Activated CD4-positive, alpha-beta T cell treated with anti-CD3 and anti-CD28 coated beads, Interleukin-2, Interleukin-4, amounts not matched to agents 100 ng/mL and 50 ng/mL, durations not matched to agents 16 hours and 8 hours (primary cell): ENCODE data around the gene NBPF1.
"Not testable (repeated sequence)": the region's sequence is repeated elsewhere in the genome, so short reads cannot be mapped to it uniquely, and the experiment has no call there.

Source experiments
- DNase-seq: peaks from one replicate; pipeline ENCODE4 v3.0.0-alpha.2; 2020; ENCODE audit warnings: low spot score

The NBPF1 gene

GRCh38 chr1:16613185-16614147, at the start of gene NBPF1:
TSS of gene NBPF1 (minus strand) at chr1:16613564.
- DNase-seq: peak; percentile 95

GRCh38 chr1:16658234-16658633, 44.9 kb upstream of the NBPF1 start:
- not testable (repeated sequence) for DNase-seq

- not testable (repeated sequence) for DNase-seq
Observed at GRCh38 chr1:16656981-16657683, 43.8 kb upstream of the NBPF1 start.

- not testable (repeated sequence) for DNase-seq
Observed at GRCh38 chr1:16656574-16656973, 43.2 kb upstream of the NBPF1 start.

GRCh38 chr1:16651560-16651959, 38.2 kb upstream of the NBPF1 start:
- not testable (repeated sequence) for DNase-seq

- DNase-seq: not testable (repeated sequence)
Observed at GRCh38 chr1:16649960-16650359, 36.6 kb upstream of the NBPF1 start.

GRCh38 chr1:16649390-16649789, 36.0 kb upstream of the NBPF1 start:
- not testable (repeated sequence) for DNase-seq

- DNase-seq: not testable (repeated sequence)
Observed at GRCh38 chr1:16648756-16649155, 35.4 kb upstream of the NBPF1 start.

- DNase-seq: not testable (repeated sequence)
Observed at GRCh38 chr1:16648250-16648649, 34.9 kb upstream of the NBPF1 start.

- DNase-seq: not testable (repeated sequence)
Observed at GRCh38 chr1:16647179-16648176, 34.1 kb upstream of the NBPF1 start.

GRCh38 chr1:16646716-16647115, 33.4 kb upstream of the NBPF1 start:
- not testable (repeated sequence) for DNase-seq

GRCh38 chr1:16646061-16646664, 32.8 kb upstream of the NBPF1 start:
- peak; percentile 0 for DNase-seq

GRCh38 chr1:16645271-16646060, 32.1 kb upstream of the NBPF1 start:
- not testable (repeated sequence) for DNase-seq

GRCh38 chr1:16644482-16645270, 31.3 kb upstream of the NBPF1 start:
- peak; percentile 98 for DNase-seq

GRCh38 chr1:16644193-16644481, 30.8 kb upstream of the NBPF1 start:
- DNase-seq: no peak

GRCh38 chr1:16643476-16644192, 30.3 kb upstream of the NBPF1 start:
- DNase-seq: peak; percentile 2

GRCh38 chr1:16643001-16643411, 29.6 kb upstream of the NBPF1 start:
- DNase-seq: peak; percentile 0

- not testable (repeated sequence) for DNase-seq
Observed at GRCh38 chr1:16642025-16642966, 28.9 kb upstream of the NBPF1 start.
